IPS-15b (cell line): ENCODE results near the gene EFCAB10.
"Not testable (repeated sequence)": the region's sequence is repeated elsewhere in the genome, so short reads cannot be mapped to it uniquely, and the experiment has no call there.

Source experiments
- H3K27me3 ChIP-seq: one replicate; pipeline ENCODE4 v1.6.1; 2013; ENCODE audit warnings: low read length; ENCODE audit not compliant: control insufficient read depth, insufficient read depth
- H3K36me3 ChIP-seq: one replicate; pipeline ENCODE4 v1.6.1; 2013; ENCODE audit warnings: low read length; ENCODE audit not compliant: control insufficient read depth, insufficient read depth
- H3K4me1 ChIP-seq: one replicate; pipeline ENCODE4 v1.6.1; 2013; ENCODE audit warnings: mild to moderate bottlenecking, low read length; ENCODE audit not compliant: control insufficient read depth, insufficient read depth
- H3K4me3 ChIP-seq: one replicate; pipeline ENCODE4 v1.5.1; 2013; ENCODE audit warnings: low read depth, low read length
- H3K9ac ChIP-seq: one replicate; pipeline ENCODE4 v1.6.1; 2013; ENCODE audit warnings: low read depth, mild to moderate bottlenecking, low read length
- H3K9me3 ChIP-seq: one replicate; pipeline ENCODE4 v1.6.1; 2013; ENCODE audit warnings: mild to moderate bottlenecking, low read length; ENCODE audit not compliant: control insufficient read depth, insufficient read depth

Gene EFCAB10

DNA sequence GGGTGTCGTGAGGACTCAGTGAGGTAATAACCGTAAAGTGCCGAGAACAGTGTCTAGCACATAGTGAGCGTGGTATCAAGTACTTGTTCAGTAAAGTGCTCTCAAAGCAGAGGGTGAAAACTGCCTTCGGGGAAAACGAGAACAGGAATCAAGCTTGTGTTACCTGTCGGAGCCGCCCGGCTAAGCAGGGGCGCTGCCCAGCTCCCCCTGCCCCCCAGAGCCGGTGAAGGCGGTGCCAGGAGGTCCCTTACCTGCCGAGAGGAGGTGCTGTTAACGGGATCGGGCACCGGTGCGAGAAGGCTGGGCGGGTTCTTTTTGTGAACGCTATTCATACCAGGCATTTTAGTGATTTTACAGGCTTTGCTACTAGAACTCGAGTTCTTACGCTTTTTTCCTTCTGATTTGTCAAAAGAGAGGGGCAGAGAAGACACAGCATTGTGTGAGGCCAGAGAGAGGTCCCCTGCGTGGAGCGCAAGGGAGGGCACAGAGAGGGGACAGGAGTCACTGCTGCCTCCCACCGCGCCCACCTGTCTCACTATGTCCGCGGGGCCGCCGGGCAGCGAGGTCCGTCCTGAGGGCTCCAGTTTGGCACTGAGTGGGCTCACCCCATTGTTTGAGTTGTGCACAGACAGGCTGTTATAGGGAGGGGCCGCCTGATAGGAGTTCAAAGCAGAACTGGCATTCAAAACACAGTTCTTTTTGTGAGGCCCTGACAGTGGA is 32.5 kb upstream of the EFCAB10 start:
- H3K4me3 ChIP-seq = no peak overlapping the region
- peaks cover 38% of the 10 kb centered on the region for H3K36me3 ChIP-seq
- H3K27me3 ChIP-seq = no peaks in the 10 kb centered on the region

GRCh38 chr7:105612806-105613205 is 31.5 kb upstream of the EFCAB10 start:
- no peak overlapping the region for H3K4me3 ChIP-seq
- no peaks in the 10 kb centered on the region for H3K9me3 ChIP-seq
- H3K4me1 ChIP-seq = no peaks in the 10 kb centered on the region
- no peaks in the 10 kb centered on the region for H3K27me3 ChIP-seq
- peaks cover 34% of the 10 kb centered on the region for H3K36me3 ChIP-seq
- no peak overlapping the region for H3K9ac ChIP-seq

More for the DNA sequence above, 32.5 kb upstream of the EFCAB10 start:
- Histone ChIP-seq H3K9me3 (no peaks in the 10 kb centered on the region), H3K4me1 (no peaks in the 10 kb centered on the region), H3K9ac (no peak overlapping the region)

GRCh38 chr7:105611856-105612775 is 30.8 kb upstream of the EFCAB10 start:
- Histone ChIP-seq H3K4me3 (no peak overlapping the region), H3K36me3 (peaks cover 30% of the 10 kb centered on the region), H3K9ac (no peak overlapping the region), H3K9me3 (no peaks in the 10 kb centered on the region), H3K4me1 (no peaks in the 10 kb centered on the region), H3K27me3 (no peaks in the 10 kb centered on the region)

- Histone ChIP-seq H3K36me3 (peaks cover 19% of the 10 kb centered on the region), H3K4me1 (no peaks in the 10 kb centered on the region), H3K9me3 (no peaks in the 10 kb centered on the region), H3K9ac (no peak overlapping the region), H3K4me3 (no peak overlapping the region), H3K27me3 (no peaks in the 10 kb centered on the region)
Observed at GRCh38 chr7:105610165-105610930, 29.1 kb upstream of the EFCAB10 start.

DNA sequence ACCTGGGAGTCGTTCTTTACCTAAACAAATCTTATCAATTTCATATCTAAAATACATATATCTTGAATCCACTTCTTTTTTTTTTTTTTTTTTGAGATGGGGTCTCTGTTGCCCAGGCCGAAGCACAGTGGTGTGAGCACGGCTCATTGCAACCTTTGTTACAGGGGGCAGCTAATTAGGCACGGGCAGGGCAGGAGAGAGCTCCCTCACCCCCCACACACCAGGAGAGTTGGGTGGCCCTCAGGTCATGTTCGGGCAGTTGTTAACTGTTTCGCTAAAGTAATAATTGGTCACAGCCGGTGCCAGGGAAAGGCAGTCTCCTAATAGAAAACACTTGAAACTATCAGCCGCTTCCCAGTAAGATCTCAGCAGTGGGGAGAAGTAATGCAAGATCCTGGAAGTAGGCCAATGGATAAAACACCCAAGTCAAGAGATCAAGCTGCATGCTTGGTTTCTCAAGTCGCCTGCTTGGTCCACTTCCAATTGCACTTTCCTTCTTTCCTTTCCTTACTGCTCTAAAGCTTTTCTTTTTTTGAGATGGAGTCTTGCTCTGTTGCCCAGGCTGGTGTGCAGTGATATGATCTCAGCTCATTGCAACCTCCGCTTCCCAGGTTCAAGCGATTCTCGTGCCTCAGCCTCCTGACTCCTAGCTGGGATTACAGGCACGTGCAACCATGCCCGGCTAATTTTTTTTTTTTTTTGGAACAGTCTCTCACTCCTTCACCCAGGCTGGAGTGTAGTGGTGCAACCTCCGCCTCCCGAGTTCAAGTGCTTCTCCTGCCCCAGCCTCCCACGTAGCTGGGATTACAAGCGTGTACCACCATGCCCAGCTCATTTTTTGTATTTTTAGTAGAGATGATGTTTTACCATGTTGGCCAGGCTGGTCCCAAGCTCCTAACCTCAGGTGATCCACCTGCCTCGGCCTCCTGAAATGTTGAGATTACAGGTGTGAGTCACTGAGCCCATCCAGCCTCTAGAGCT is 21.3 kb upstream of the EFCAB10 start:
- no peak overlapping the region for H3K9ac ChIP-seq
- H3K4me3 ChIP-seq = no peak overlapping the region
- H3K4me1 ChIP-seq = peaks cover 8% of the 10 kb centered on the region
- no peaks in the 10 kb centered on the region for H3K9me3 ChIP-seq
- H3K27me3 ChIP-seq = no peaks in the 10 kb centered on the region
- H3K36me3 ChIP-seq = no peaks in the 10 kb centered on the region

DNA sequence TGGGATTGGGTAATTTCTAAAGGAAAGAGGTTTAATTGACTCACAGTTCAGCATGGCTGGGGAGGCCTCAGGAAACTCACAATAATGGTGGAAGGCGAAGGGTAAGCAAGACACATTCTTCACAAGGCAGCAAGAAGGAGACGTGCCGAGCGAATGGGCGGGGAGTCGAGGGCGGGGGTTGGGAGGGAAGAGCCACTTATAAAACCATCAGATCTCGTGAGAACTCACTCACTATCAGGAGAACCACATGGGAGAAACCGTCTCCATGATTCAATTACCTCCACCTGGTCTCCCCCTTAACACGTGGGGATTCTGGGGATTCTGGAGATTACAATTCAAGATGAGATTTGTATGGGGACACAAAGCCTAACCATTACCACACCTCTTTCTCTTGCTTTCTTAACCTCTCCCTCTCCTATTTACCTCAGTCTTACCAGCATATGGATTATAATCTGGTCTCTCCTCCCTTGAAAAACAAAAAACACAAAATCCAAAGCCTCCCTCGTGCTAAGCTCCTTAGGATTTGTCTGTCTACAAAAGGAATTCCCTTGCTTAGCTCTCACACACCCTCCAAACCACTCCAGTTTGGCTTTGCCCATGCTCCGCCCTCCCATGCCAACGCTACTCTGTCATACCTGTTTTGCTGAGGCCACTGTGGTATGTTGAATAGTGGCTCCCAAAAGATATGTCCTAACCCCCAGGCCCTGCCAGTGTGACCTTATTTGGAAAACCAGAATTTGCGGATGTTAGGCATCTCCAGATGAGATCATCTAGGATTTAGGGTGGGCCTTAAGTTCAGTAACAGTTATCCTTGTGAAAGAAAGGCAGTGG is 19.6 kb upstream of the EFCAB10 start:
- H3K9ac ChIP-seq = no peak overlapping the region
- H3K36me3 ChIP-seq = no peaks in the 10 kb centered on the region
- H3K4me3 ChIP-seq = no peak overlapping the region
- no peaks in the 10 kb centered on the region for H3K27me3 ChIP-seq
- H3K9me3 ChIP-seq = no peaks in the 10 kb centered on the region
- H3K4me1 ChIP-seq = peaks cover 11% of the 10 kb centered on the region

- Histone ChIP-seq H3K4me1 (peaks cover 11% of the 10 kb centered on the region), H3K4me3 (no peak overlapping the region), H3K27me3 (no peaks in the 10 kb centered on the region), H3K36me3 (no peaks in the 10 kb centered on the region), H3K9ac (no peak overlapping the region), H3K9me3 (no peaks in the 10 kb centered on the region)
Observed at GRCh38 chr7:105599551-105599950, 18.3 kb upstream of the EFCAB10 start.

GRCh38 chr7:105599080-105599479 is 17.8 kb upstream of the EFCAB10 start:
- not testable (repeated sequence) for H3K4me3 ChIP-seq, H3K9ac ChIP-seq, H3K9me3 ChIP-seq, H3K36me3 ChIP-seq, H3K27me3 ChIP-seq
- H3K4me1 ChIP-seq = peaks cover 11% of the 10 kb centered on the region

GRCh38 chr7:105596866-105597265 is 15.6 kb upstream of the EFCAB10 start:
- H3K36me3 ChIP-seq = no peaks in the 10 kb centered on the region

GRCh38 chr7:105594034-105594433 is 12.7 kb upstream of the EFCAB10 start:
- Histone ChIP-seq H3K4me1 (peaks cover 6% of the 10 kb centered on the region), H3K36me3 (no peaks in the 10 kb centered on the region), H3K9me3 (no peaks in the 10 kb centered on the region), H3K4me3 (no peak overlapping the region), H3K27me3 (no peaks in the 10 kb centered on the region), H3K9ac (no peak overlapping the region)

More at GRCh38 chr7:105596866-105597265, 15.6 kb upstream of the EFCAB10 start:
- no peaks in the 10 kb centered on the region for H3K9me3 ChIP-seq
- H3K4me1 ChIP-seq = peaks cover 14% of the 10 kb centered on the region
- no peak overlapping the region for H3K4me3 ChIP-seq
- H3K9ac ChIP-seq = no peak overlapping the region
- no peaks in the 10 kb centered on the region for H3K27me3 ChIP-seq
